ENCODE data around the gene ZNF823.
"Not testable (repeated sequence)": the region's sequence is repeated elsewhere in the genome, so short reads cannot be mapped to it uniquely, and the experiment has no call there.

The ZNF823 gene

GRCh38 chr19:11771520-11771919 is 32.8 kb upstream of the ZNF823 start:
- H3K27ac ChIP-seq = not testable (repeated sequence)
- peak; percentile 25 for TF ChIP-seq CTCF (IDR thresholded peaks at IDR 0.05)

GRCh38 chr19:11769995-11770394 is 31.2 kb upstream of the ZNF823 start:
- TF ChIP-seq CTCF (IDR thresholded peaks at IDR 0.05) = no peak
- TF ChIP-seq ZFX (IDR thresholded peaks at IDR 0.05; ENCODE audit: borderline replicate concordance) = no peak
- H3K27ac ChIP-seq = no peak overlapping the region

- H3K27ac ChIP-seq = peak overlapping the region; percentile 94
- TF ChIP-seq CTCF (IDR thresholded peaks at IDR 0.05) = no peak
- TF ChIP-seq ZFX (IDR thresholded peaks at IDR 0.05; ENCODE audit: borderline replicate concordance) = no peak
These were observed 28.9 kb upstream of the ZNF823 start for GRCh38 chr19:11767633-11768133.

GRCh38 chr19:11766597-11767591 is 28.1 kb upstream of the ZNF823 start, which contains the start of gene ZNF441:
ZNF441 (plus strand) TSS chr19:11767000; CDS start chr19:11767194, 194 bp downstream.
- peak within 1 kb of the TSS; percentile 94 for H3K27ac ChIP-seq
- TF ChIP-seq ZFX (IDR thresholded peaks at IDR 0.05; ENCODE audit: borderline replicate concordance) (no peak), CTCF (IDR thresholded peaks at IDR 0.05) (no peak)

GRCh38 chr19:11763611-11764010 is 24.9 kb upstream of the ZNF823 start:
- no peak overlapping the region for H3K27ac ChIP-seq
- TF ChIP-seq ZFX (IDR thresholded peaks at IDR 0.05; ENCODE audit: borderline replicate concordance) (no peak), CTCF (IDR thresholded peaks at IDR 0.05) (no peak)

GRCh38 chr19:11763117-11763516 is 24.4 kb upstream of the ZNF823 start:
- no peak overlapping the region for H3K27ac ChIP-seq
- TF ChIP-seq ZFX (IDR thresholded peaks at IDR 0.05; ENCODE audit: borderline replicate concordance) (no peak), CTCF (IDR thresholded peaks at IDR 0.05) (no peak)

- H3K27ac ChIP-seq = no peak overlapping the region
- no peak for TF ChIP-seq CTCF (IDR thresholded peaks at IDR 0.05)
- no peak for TF ChIP-seq ZFX (IDR thresholded peaks at IDR 0.05; ENCODE audit: borderline replicate concordance)
These were observed 21.1 kb upstream of the ZNF823 start for GRCh38 chr19:11759805-11760204.
